HepG2 (cell line): Measurements from ENCODE around the gene EFEMP2. TPM values are rescaled to one million over a fixed set of nuclear protein-coding genes. Genes with fewer than 3 reads are reported as not detected.

ENCODE experiments used
- ATAC-seq: fragments of 200-7000 bp; cut with Tn5 transposase; 3 replicates; pipeline ENCODE4 v1.9.1; 2020; ENCODE audit warnings: mild to moderate bottlenecking, moderate library complexity
- BruUV-seq: library from RNA; stranded (reverse); fragments of 400-500 nt; replicated peaks from 2 replicates; lab custom pipeline; 2021; lab: Mats Ljungman, UMichigan
- CTCF ChIA-PET: fragments of 300-600 bp; formaldehyde crosslinking; extraction: SDS; loops from one replicate; lab custom pipeline; 2021; ENCODE audit warnings: low total read pairs, inconsistent platforms, low intra/inter-chr PET ratio; lab: Yijun Ruan, JAX
- POLR2A ChIA-PET: fragments of 350-600 bp; sonication (Branson Sonifier 250); formaldehyde crosslinking; loops from one replicate; lab custom pipeline; 2020; ENCODE audit warnings: antibody characterized with exemption, inconsistent platforms; lab: Yijun Ruan, JAX
- DNase-seq: peaks from one replicate; pipeline ENCODE4 v3.0.0-alpha.2; 2015; ENCODE audit warnings: low spot score
- FAIRE-seq: peaks from 3 replicates; lab custom pipeline; 2011; peaks lifted over from hg19 to GRCh38; lab: Jason Lieb, UNC
- H2AFZ ChIP-seq: one replicate; pipeline ENCODE4 v1.6.1; 2011; ENCODE audit warnings: low read length, inconsistent platforms
- H3K27ac ChIP-seq: fragments of 300-600 bp; 3 replicates; pipeline ENCODE4 v1.8.0; 2011; ENCODE audit warnings: mixed run types, mild to moderate bottlenecking, mixed read lengths, low read length, inconsistent platforms; ENCODE audit not compliant: insufficient read depth; ENCODE audit errors: extremely low read length
- H3K27me3 ChIP-seq, 2 experiments: fragments of 200-600 bp in 1 of 2; 2 replicates in 1 of 2; 3 replicates in 1 of 2; pipeline versions ENCODE4 v1.6.0 to v1.8.0; 2011; ENCODE audit warnings: low read length in 2 of 2, mild to moderate bottlenecking in 2 of 2, moderate library complexity in 2 of 2, inconsistent platforms in 1 of 2; ENCODE audit not compliant: insufficient read depth in 2 of 2, control insufficient read depth in 1 of 2
- H3K36me3 ChIP-seq, 2 experiments: fragments of 200-600 bp in 1 of 2; replicated peaks in 1 of 2; 2 replicates in 1 of 2; 3 replicates in 1 of 2; pipeline versions ENCODE4 v1.5.1 to v1.8.0; 2011; ENCODE audit warnings: low read length in 2 of 2, inconsistent platforms in 1 of 2; ENCODE audit not compliant: insufficient read depth in 2 of 2, control insufficient read depth in 1 of 2
- H3K4me1 ChIP-seq: 2 replicates; pipeline ENCODE4 v1.5.1; 2012; ENCODE audit warnings: low read length, inconsistent platforms; ENCODE audit not compliant: insufficient read depth
- H3K4me2 ChIP-seq: 2 replicates; pipeline ENCODE4 v1.6.0; 2011; ENCODE audit warnings: low read depth, low read length, inconsistent platforms
- H3K4me3 ChIP-seq, 3 experiments: fragments of 200-600 bp in 1 of 3; sonication (generic), shearing (Covaris generic) in 1 of 3; replicated peaks in 1 of 3; 2 replicates each; pipeline ENCODE4 v1.5.1; 2011 to 2016; ENCODE audit warnings: low read length in 3 of 3, inconsistent platforms in 2 of 3, low read depth in 2 of 3, mild to moderate bottlenecking in 2 of 3, control low read depth in 1 of 3, mixed read lengths in 1 of 3; ENCODE audit not compliant: insufficient read depth in 1 of 3
- H3K79me2 ChIP-seq: one replicate; pipeline ENCODE4 v1.6.1; 2011; ENCODE audit warnings: low read length, inconsistent platforms; ENCODE audit not compliant: insufficient read depth
- H3K9ac ChIP-seq: 2 replicates; pipeline ENCODE4 v1.6.0; 2011; ENCODE audit warnings: mild to moderate bottlenecking, low read depth, low read length, inconsistent platforms; ENCODE audit not compliant: insufficient read depth
- H3K9me3 ChIP-seq: 2 replicates; pipeline ENCODE4 v1.5.1; 2012; ENCODE audit warnings: mild to moderate bottlenecking, low read length
- H4K20me1 ChIP-seq: 2 replicates; pipeline ENCODE4 v1.6.0; 2011; ENCODE audit warnings: inconsistent platforms, mild to moderate bottlenecking, low read length, moderate library complexity; ENCODE audit not compliant: insufficient read depth
- PHF5A ChIP-seq: IDR thresholded peaks from one replicate; pipeline ENCODE4 v1.6.1; 2018; ENCODE audit warnings: low read depth, missing genetic modification reagents; ENCODE audit not compliant: unreplicated experiment
- PITX1 ChIP-seq: sonication (generic); formaldehyde crosslinking; IDR thresholded peaks from 2 replicates; pipeline ENCODE4 v1.5.1; 2020; ENCODE audit warnings: mild to moderate bottlenecking, missing genetic modification reagents
- STAG1 ChIP-seq: sonication (generic); formaldehyde crosslinking; IDR thresholded peaks from 2 replicates; pipeline ENCODE4 v1.4.0; 2020; ENCODE audit warnings: missing genetic modification reagents
- TFAP4 ChIP-seq: sonication (generic); IDR thresholded peaks from 2 replicates; pipeline ENCODE4 v1.6.1; 2016; ENCODE audit warnings: low read depth, borderline replicate concordance
- ZBTB39 ChIP-seq: sonication (generic); formaldehyde crosslinking; IDR thresholded peaks from 2 replicates; pipeline ENCODE4 v1.5.0; 2020; ENCODE audit warnings: missing genetic modification reagents
- ZFYVE20 ChIP-seq: sonication (generic); formaldehyde crosslinking; IDR thresholded peaks from 2 replicates; pipeline ENCODE4 v1.8.0; 2023; ENCODE audit warnings: low read depth, mild to moderate bottlenecking, moderate library complexity, missing genetic modification reagents, borderline replicate concordance
- ZNF205 ChIP-seq: IDR thresholded peaks from 2 replicates; pipeline ENCODE4 v1.6.1; 2018; ENCODE audit warnings: missing biosample characterization, missing genetic modification reagents
- ZNF329 ChIP-seq: sonication (generic); formaldehyde crosslinking; IDR thresholded peaks from 2 replicates; pipeline ENCODE4 v1.9.0; 2021; ENCODE audit warnings: low read depth, mild to moderate bottlenecking, missing genetic modification reagents
- ZNF792 ChIP-seq: IDR thresholded peaks from 2 replicates; pipeline ENCODE4 v1.6.1; 2016
- WGBS: methylation state at CpG from one replicate; pipeline ENCODE4 v1.1.6; 2017; ENCODE audit warnings: low lambda C conversion rate; 5-methylcytosine and 5-hydroxymethylcytosine counted together
- in situ Hi-C: cut with HindIII; loops from 2 replicates; pipeline ENCODE4 v1.10.0; 2017; ENCODE audit warnings: low pct_unique_long_range_greater_than_20kb; ENCODE audit not compliant: extremely low pct_ligation_motif_present
- intact Hi-C: fragments of 100-400 bp; cut with micrococcal nuclease; formaldehyde crosslinking; loops from one replicate; pipeline ENCODE4 v1.10.0; 2022; ENCODE audit not compliant: unreplicated experiment
- polyA plus RNA-seq, 8 experiments: library from polyadenylated mRNA; depleted of rRNA in 3 of 8; stranded (reverse) in 7 of 8; unstranded in 1 of 8; fragments of >200 nt; fragmentation: Illumina TruSeq in 4 of 8; extraction: Trizol in 4 of 8; gene quantifications; 2 replicates each; pipeline versions ENCODE4 v1.2.1 to v1.2.3, GENCODE V29; 2011 to 2016; ENCODE audit warnings: low read depth in 4 of 8, missing spikeins in 1 of 8, mixed read lengths in 1 of 8; ENCODE audit not compliant: insufficient read depth in 1 of 8
- total RNA-seq, 5 experiments: library from RNA; depleted of rRNA; stranded (reverse); fragments of >200 nt; fragmentation: Illumina TruSeq; extraction: Trizol; gene quantifications; 2 replicates each; pipeline ENCODE4 v1.2.3, GENCODE V29; 2016; ENCODE audit warnings: low read depth in 1 of 5
- TF ChIP-seq, protein P1 (sequence below), 2 experiments: sonication (generic) in 1 of 2; formaldehyde crosslinking in 1 of 2; IDR thresholded peaks; 2 replicates each; pipeline versions ENCODE4 v1.6.1 to v1.9.0; 2014 to 2022; ENCODE audit warnings: antibody characterized with exemption in 1 of 2, borderline replicate concordance in 1 of 2, inconsistent platforms in 1 of 2, low read depth in 1 of 2, missing genetic modification reagents in 1 of 2

The EFEMP2 gene
- total and polyA plus RNA-seq, 2 of the 13 experiments (the other 11 are each of a cell fraction or from before 2014, with no cell fraction given), result 7.4 to 29.7 TPM

- no peak for TF ChIP-seq ZFYVE20
Observed at GRCh38 chr11:65890324-65891218, 18.0 kb upstream of the EFEMP2 start, which contains the start of gene CCDC85B (continued).

DNA sequence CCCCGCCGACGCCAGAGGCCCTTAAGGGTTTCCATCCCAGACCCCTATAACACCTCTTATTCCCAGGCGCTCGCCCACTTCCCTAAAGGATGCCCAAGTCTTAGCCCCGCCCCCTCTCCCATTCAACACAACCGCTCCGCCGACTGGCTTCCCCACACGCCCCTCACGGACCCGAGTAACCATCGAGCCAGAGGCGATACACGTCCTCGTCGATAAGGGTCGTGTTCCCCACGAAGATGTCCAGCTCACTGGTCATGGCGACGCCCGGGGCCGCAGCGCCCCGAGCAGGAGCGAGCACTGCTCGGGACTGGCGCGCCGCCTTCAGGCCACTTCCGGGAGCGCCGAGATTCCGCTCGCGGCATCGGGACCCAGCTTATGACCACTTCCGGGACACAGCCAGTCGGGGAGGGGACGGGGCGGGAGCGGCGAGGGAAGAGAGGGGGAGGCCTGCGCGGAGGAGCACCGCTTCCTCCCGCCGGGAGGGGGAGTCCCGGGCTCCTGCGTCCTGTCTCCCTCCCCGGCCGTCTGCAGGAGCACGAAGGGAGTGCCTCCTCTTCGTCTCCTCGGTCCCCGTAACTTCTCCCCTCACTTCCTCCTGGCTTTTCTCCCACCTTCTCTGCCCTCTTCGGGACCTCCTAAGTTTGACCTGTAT is 15.7 kb upstream of the EFEMP2 start, which contains the start of gene FIBP:
TSS of gene FIBP (minus strand) at position 309 of the 652 bp plus-strand sequence. CDS start at position 256, 53 bp downstream.
- BruUV-seq, result no TSS peak
- ChIA-PET POLR2A (interaction anchor here (0.6 to 7.6 kb wide), 31 partner anchors 8 to 249 kb away, joined by 3 to 95 read pairs (median 5); partner anchors contain the start of genes BANF1, C11orf68, CFL1 and EFEMP2), CTCF (interaction anchor here (1.1 to 6.9 kb wide), 5 partner anchors 11 to 143 kb away, joined by 3 to 63 read pairs (median 4); no protein-coding TSS in a partner anchor)
- Histone ChIP-seq H3K9me3 (no peaks in the 10 kb centered on the region), H3K79me2 (peaks cover 5% of the 10 kb centered on the region), H3K4me3 (peak within 1 kb of the TSS; percentile 74 to 91 (median 87)), H3K27ac (peak within 1 kb of the TSS; percentile 58), H3K4me1 (peaks cover 72% of the 10 kb centered on the region), H3K36me3 (peaks cover 4 to 16% of the 10 kb centered on the region in 2 experiments; a peak in 4 of 5 replicates), H4K20me1 (no peaks in the 10 kb centered on the region), H3K4me2 (peak within 1 kb of the TSS; percentile 99), H3K9ac (peak within 1 kb of the TSS; percentile 70), H3K27me3 (no peaks in the 10 kb centered on the region; a peak in 1 of 5 replicates), H2AFZ (peak within 1 kb of the TSS; percentile 85)
- 1% methylated on average over 18 of the region's 57 CpGs for WGBS
- DNase-seq (peak; percentile 90), FAIRE-seq (peak; percentile 70), ATAC-seq (peak; percentile 74)
- in situ Hi-C loops, result no loop called here
- intact Hi-C loops, result loop anchor here (1.0 to 5.0 kb wide), 4 partner anchors 29 to 101 kb away; partner anchors contain the start of genes CFL1 and SART1
- TF ChIP-seq ZNF205 (CRISPR knock-in tag), result no peak
- TF ChIP-seq ZNF329 (CRISPR knock-in tag), result peak; percentile 48; the same call in 1 of the 2 replicates
- TF ChIP-seq PITX1 (CRISPR knock-in tag), result peak; percentile 72
- no peak for TF ChIP-seq TFAP4
- peak; percentile 59; the same call in 1 of the 2 replicates for TF ChIP-seq ZNF792 (CRISPR knock-in tag)
- peak; percentile 90 for TF ChIP-seq ZBTB39 (CRISPR knock-in tag)
- TF ChIP-seq STAG1 (CRISPR knock-in tag), result peak; percentile 53
- TF ChIP-seq PHF5A (CRISPR knock-in tag), result no peak
- TF ChIP-seq, protein P1, sequence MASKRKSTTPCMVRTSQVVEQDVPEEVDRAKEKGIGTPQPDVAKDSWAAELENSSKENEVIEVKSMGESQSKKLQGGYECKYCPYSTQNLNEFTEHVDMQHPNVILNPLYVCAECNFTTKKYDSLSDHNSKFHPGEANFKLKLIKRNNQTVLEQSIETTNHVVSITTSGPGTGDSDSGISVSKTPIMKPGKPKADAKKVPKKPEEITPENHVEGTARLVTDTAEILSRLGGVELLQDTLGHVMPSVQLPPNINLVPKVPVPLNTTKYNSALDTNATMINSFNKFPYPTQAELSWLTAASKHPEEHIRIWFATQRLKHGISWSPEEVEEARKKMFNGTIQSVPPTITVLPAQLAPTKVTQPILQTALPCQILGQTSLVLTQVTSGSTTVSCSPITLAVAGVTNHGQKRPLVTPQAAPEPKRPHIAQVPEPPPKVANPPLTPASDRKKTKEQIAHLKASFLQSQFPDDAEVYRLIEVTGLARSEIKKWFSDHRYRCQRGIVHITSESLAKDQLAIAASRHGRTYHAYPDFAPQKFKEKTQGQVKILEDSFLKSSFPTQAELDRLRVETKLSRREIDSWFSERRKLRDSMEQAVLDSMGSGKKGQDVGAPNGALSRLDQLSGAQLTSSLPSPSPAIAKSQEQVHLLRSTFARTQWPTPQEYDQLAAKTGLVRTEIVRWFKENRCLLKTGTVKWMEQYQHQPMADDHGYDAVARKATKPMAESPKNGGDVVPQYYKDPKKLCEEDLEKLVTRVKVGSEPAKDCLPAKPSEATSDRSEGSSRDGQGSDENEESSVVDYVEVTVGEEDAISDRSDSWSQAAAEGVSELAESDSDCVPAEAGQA (IDR thresholded peaks at IDR 0.05; ENCODE audit: low read depth), result peak; percentile 83; the same call in 1 of the 2 replicates
- TF ChIP-seq, protein P1 (CRISPR knock-in tag; IDR thresholded peaks at IDR 0.05; ENCODE audit: borderline replicate concordance), result no peak
